ENCODE measurements around the gene RPUSD4. TPM values are rescaled to one million over a fixed set of nuclear protein-coding genes. Genes with fewer than 3 reads are reported as not detected.

The RPUSD4 gene
- polyA plus RNA-seq, 1 of the 3 experiments (the other 2 are of a cell fraction) = 18.0 TPM

GRCh38 chr11:126154691-126155090, 56.8 kb downstream of the RPUSD4 start:
- no peaks in the 10 kb centered on the region for H3K27me3 ChIP-seq (ENCODE audit: insufficient read depth)
- no peak overlapping the region for H3K27ac ChIP-seq (ENCODE audit: low read depth in 2 of 2, low read length in 1 of 2)

GRCh38 chr11:126153972-126154371, 57.5 kb downstream of the RPUSD4 start:
- POLR2A ChIA-PET = interaction anchor here (1.2 kb wide), 1 partner anchor 13 kb away, joined by 5 read pairs; no protein-coding TSS in a partner anchor
- CTCF ChIA-PET = interaction anchor here (1.4 to 1.8 kb wide), 2 partner anchors 11 to 29 kb away, joined by 3 to 4 read pairs; no protein-coding TSS in a partner anchor
- no peaks in the 10 kb centered on the region for H4K20me1 ChIP-seq (ENCODE audit: insufficient read depth)
- no peak overlapping the region for H3K9ac ChIP-seq
- H3K27me3 ChIP-seq (ENCODE audit: insufficient read depth) = no peaks in the 10 kb centered on the region
- H3K9me3 ChIP-seq = no peaks in the 10 kb centered on the region; the same call in 1 of the 2 replicates
- no peaks in the 10 kb centered on the region for H3K9me2 ChIP-seq
- no peaks in the 10 kb centered on the region for H3K79me2 ChIP-seq (ENCODE audit: insufficient read depth)
- no peak overlapping the region for H2AFZ ChIP-seq (ENCODE audit: low read depth)
- no peaks in the 10 kb centered on the region for H3F3A ChIP-seq (replicated peaks; ENCODE audit: insufficient read depth)
- no peak overlapping the region for H3K4me3 ChIP-seq (ENCODE audit: low read depth in 2 of 2, low read length in 1 of 2)
- DNase-seq = no peak
- no peaks in the 10 kb centered on the region for H3K36me3 ChIP-seq (replicated peaks in 1 of 2; ENCODE audit: control insufficient read depth in 1 of 2, insufficient read depth in 2 of 2, low read length in 1 of 2)
- WGBS (ENCODE audit: low lambda C conversion rate) = 77% methylated on average over 6 of the region's 6 CpGs
- peaks cover 0 to 26% of the 10 kb centered on the region in 2 experiments; a peak in 1 of 4 replicates for H3K4me1 ChIP-seq (ENCODE audit: control insufficient read depth in 1 of 2, insufficient read depth in 2 of 2, low read depth in 1 of 2, low read length in 1 of 2)
- no peak overlapping the region for H3K4me2 ChIP-seq
- H3K27ac ChIP-seq (ENCODE audit: low read depth in 2 of 2, low read length in 1 of 2) = no peak overlapping the region
- no peak for TF ChIP-seq REST (IDR thresholded peaks at IDR 0.05; ENCODE audit: low read depth, low read length)
- TF ChIP-seq NRF1 (IDR thresholded peaks at IDR 0.05; ENCODE audit: low read depth, low read length) = no peak
- no peak for TF ChIP-seq FOXJ3 (CRISPR knock-in tag; IDR thresholded peaks at IDR 0.05)
- no peak for TF ChIP-seq CHD2 (IDR thresholded peaks at IDR 0.05; ENCODE audit: low read length, partially characterized antibody)
- TF ChIP-seq GATA2 (CRISPR knock-in tag; IDR thresholded peaks at IDR 0.05) = no peak
- TF ChIP-seq ELF1 (IDR thresholded peaks at IDR 0.05) = no peak
- TF ChIP-seq TEAD4 (IDR thresholded peaks at IDR 0.05; ENCODE audit: borderline replicate concordance, insufficient read depth) = no peak
- no peak for TF ChIP-seq USF2 (IDR thresholded peaks at IDR 0.05; ENCODE audit: borderline replicate concordance, low read depth, low read length)
- no peak for TF ChIP-seq IRF3 (IDR thresholded peaks at IDR 0.05; ENCODE audit: low read depth, low read length)

More at GRCh38 chr11:126154691-126155090, 56.8 kb downstream of the RPUSD4 start:
- peaks cover 0 to 26% of the 10 kb centered on the region in 2 experiments; a peak in 1 of 4 replicates for H3K4me1 ChIP-seq (ENCODE audit: control insufficient read depth in 1 of 2, insufficient read depth in 2 of 2, low read depth in 1 of 2, low read length in 1 of 2)
- no peak for DNase-seq
- WGBS (ENCODE audit: low lambda C conversion rate) = 83% methylated on average over 7 of the region's 7 CpGs
- TF ChIP-seq POLR2AphosphoS5 (IDR thresholded peaks at IDR 0.05; ENCODE audit: low read depth, low read length) (no peak), SIN3A (IDR thresholded peaks at IDR 0.05; ENCODE audit: borderline replicate concordance, low read depth, low read length) (no peak), GATA2 (CRISPR knock-in tag; IDR thresholded peaks at IDR 0.05) (no peak), TCF12 (IDR thresholded peaks at IDR 0.05) (no peak), REST (IDR thresholded peaks at IDR 0.05; ENCODE audit: low read depth, low read length) (no peak), NRF1 (IDR thresholded peaks at IDR 0.05; ENCODE audit: low read depth, low read length) (no peak)
- no peak overlapping the region for H2AFZ ChIP-seq (ENCODE audit: low read depth)
- no peaks in the 10 kb centered on the region for H3K79me2 ChIP-seq (ENCODE audit: insufficient read depth)
- H3K4me2 ChIP-seq = no peak overlapping the region
- POLR2A ChIA-PET = interaction anchor here (0.6 kb wide), 1 partner anchor 20 kb away, joined by 6 read pairs; no protein-coding TSS in a partner anchor
- no peaks in the 10 kb centered on the region for H3K36me3 ChIP-seq (replicated peaks in 1 of 2; ENCODE audit: control insufficient read depth in 1 of 2, insufficient read depth in 2 of 2, low read length in 1 of 2)
- CTCF ChIA-PET = interaction anchor here (1.8 kb wide), 1 partner anchor 12 kb away, joined by 4 read pairs; no protein-coding TSS in a partner anchor
- H3K4me3 ChIP-seq (ENCODE audit: low read depth in 2 of 2, low read length in 1 of 2) = no peak overlapping the region
- H3F3A ChIP-seq (replicated peaks; ENCODE audit: insufficient read depth) = no peaks in the 10 kb centered on the region
- no peaks in the 10 kb centered on the region for H3K9me2 ChIP-seq
- H4K20me1 ChIP-seq (ENCODE audit: insufficient read depth) = no peaks in the 10 kb centered on the region
- no peaks in the 10 kb centered on the region; the same call in 1 of the 2 replicates for H3K9me3 ChIP-seq
- no peak overlapping the region for H3K9ac ChIP-seq

Data from SK-N-SH (cell line).